BLaER1 (cell line): ENCODE data around the gene DSPP.
"Not testable (repeated sequence)": the region's sequence is repeated elsewhere in the genome, so short reads cannot be mapped to it uniquely, and the experiment has no call there.

Experiments used
- H3K27ac ChIP-seq: shearing (Covaris generic); formaldehyde crosslinking; 2 replicates; pipeline ENCODE4 v1.8.1; 2022
- H3K27me3 ChIP-seq: shearing (Covaris generic); formaldehyde crosslinking; 2 replicates; pipeline ENCODE4 v1.8.1; 2022
- H3K36me3 ChIP-seq: shearing (Covaris generic); formaldehyde crosslinking; 2 replicates; pipeline ENCODE4 v1.8.1; 2022
- H3K4me1 ChIP-seq: shearing (Covaris generic); formaldehyde crosslinking; 2 replicates; pipeline ENCODE4 v1.8.1; 2022
- H3K4me2 ChIP-seq: shearing (Covaris generic); formaldehyde crosslinking; 2 replicates; pipeline ENCODE4 v1.8.1; 2022
- H3K4me3 ChIP-seq: shearing (Covaris generic); formaldehyde crosslinking; 2 replicates; pipeline ENCODE4 v1.8.1; 2022
- H3K9ac ChIP-seq: shearing (Covaris generic); formaldehyde crosslinking; 2 replicates; pipeline ENCODE4 v1.8.1; 2022
- H3K9me3 ChIP-seq: shearing (Covaris generic); formaldehyde crosslinking; 2 replicates; pipeline ENCODE4 v1.8.1; 2022
- H4K20me1 ChIP-seq: shearing (Covaris generic); formaldehyde crosslinking; 2 replicates; pipeline ENCODE4 v1.8.1; 2022
- Cebpa-rat ChIP-seq: shearing (Covaris generic); IDR thresholded peaks from 2 replicates; pipeline ENCODE4 v1.8.1; 2022

DSPP gene

DNA sequence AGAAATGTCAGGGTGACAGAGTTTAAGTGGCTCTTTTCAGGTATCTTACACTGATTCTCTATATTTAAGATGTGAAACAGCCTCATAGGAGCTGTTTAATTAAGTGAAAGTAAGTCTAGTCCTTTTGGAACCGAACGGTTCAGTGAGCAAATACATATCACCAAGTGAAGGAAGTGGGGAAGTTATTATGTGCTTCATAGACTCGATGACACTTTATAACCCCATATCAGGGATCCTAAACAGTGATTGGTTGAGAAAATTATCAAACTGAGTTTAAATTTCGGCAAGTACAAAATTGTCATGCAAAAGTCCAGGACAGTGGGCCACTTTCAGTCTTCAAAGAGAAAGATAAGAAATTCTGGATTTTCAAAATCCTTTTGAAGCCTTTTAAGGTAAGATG, at the start of gene DSPP:
DSPP (plus strand) TSS at position 301 of the 400 bp plus-strand sequence. CDS start 2,380 bp downstream, outside the sequence.
- no peak within 1 kb of the TSS for H3K27ac ChIP-seq
- no peak within 1 kb of the TSS for H3K4me3 ChIP-seq
- no peak within 1 kb of the TSS for H3K9ac ChIP-seq
- no peaks in the 10 kb centered on the region for H3K4me1 ChIP-seq
- H3K4me2 ChIP-seq, result no peak within 1 kb of the TSS
- H3K27me3 ChIP-seq, result no peaks in the 10 kb centered on the region
- no peak for TF ChIP-seq Cebpa-rat
- no peaks in the 10 kb centered on the region for H3K9me3 ChIP-seq
- H4K20me1 ChIP-seq, result no peaks in the 10 kb centered on the region
- H3K36me3 ChIP-seq, result no peaks in the 10 kb centered on the region

DNA sequence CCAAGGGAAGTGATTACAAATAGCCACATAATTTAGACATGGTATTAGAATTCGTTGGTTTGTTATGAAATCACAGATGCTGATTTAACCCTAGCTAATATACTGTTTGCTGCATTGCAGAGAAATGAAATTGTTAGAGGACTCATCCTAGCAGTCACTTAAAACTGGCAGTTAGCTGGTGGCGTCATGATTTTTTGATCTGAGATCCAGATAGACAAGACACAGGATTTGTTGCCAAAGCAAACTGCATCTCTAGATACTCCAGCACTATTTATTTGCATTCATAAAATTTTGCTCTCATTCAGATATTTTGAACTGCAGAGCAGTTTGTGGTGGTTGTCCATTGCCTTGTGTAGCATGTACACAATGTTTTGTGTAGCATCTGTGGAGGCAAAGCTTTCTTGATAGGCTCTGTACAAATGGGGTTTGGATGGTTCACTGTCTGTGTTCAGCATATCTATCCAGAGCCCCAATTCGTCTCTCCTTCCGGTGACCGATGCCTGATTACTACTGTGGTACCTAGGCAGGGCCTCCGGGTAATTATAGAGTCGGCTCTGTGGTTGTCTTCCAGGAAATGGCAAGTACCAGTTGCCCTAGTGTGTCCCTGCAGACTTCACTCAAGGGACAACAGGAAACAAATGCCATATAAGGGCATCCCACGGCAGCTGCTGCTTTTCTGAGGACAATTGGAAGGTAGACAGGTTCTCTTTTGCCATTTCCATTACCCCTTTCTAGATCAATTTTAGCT, 49.1 kb upstream of the DSPP start:
- no peaks in the 10 kb centered on the region for H3K36me3 ChIP-seq
- no peaks in the 10 kb centered on the region for H4K20me1 ChIP-seq
- H3K4me1 ChIP-seq, result peaks cover 49% of the 10 kb centered on the region
- H3K27ac ChIP-seq, result 0 out of 2 replicates have a peak overlapping the region, but pooled peaks have one; percentile 50
- peak overlapping the region; percentile 68 for H3K4me2 ChIP-seq
- no peaks in the 10 kb centered on the region for H3K27me3 ChIP-seq
- no peak overlapping the region for H3K4me3 ChIP-seq
- peaks cover 5% of the 10 kb centered on the region; the same call in 1 of the 2 replicates for H3K9me3 ChIP-seq
- peak overlapping the region; percentile 8; the same call in 1 of the 2 replicates for H3K9ac ChIP-seq
- no peak for TF ChIP-seq Cebpa-rat

DNA sequence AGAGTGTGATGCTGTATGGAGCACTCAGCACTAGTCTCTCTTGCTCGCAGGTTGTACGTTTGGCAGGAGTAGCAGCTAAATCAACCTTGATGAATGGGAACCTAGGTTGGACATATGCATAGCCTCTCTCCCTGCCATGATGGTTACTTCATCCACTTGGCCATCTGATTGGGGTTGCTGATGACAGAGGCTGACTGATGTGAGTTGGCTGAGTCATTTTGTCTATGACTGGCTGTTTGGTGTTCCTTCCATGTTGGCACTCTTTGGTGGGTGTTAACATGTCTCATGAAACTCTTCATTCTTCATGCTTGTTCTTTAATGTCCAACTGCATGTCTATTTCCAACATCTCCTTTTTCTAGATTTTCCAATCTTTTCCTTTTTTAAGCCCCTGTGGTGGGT, 47.5 kb upstream of the DSPP start:
- Histone ChIP-seq H4K20me1 (no peaks in the 10 kb centered on the region), H3K27me3 (no peaks in the 10 kb centered on the region), H3K27ac (no peak overlapping the region), H3K9ac (no peak overlapping the region), H3K4me2 (no peak overlapping the region; the same call in 1 of the 2 replicates), H3K36me3 (no peaks in the 10 kb centered on the region), H3K9me3 (peaks cover 5% of the 10 kb centered on the region; the same call in 1 of the 2 replicates), H3K4me3 (no peak overlapping the region), H3K4me1 (peaks cover 49% of the 10 kb centered on the region)
- no peak for TF ChIP-seq Cebpa-rat

- Histone ChIP-seq H3K4me1 (peaks cover 7% of the 10 kb centered on the region), H3K4me2 (no peak overlapping the region), H3K36me3 (no peaks in the 10 kb centered on the region), H4K20me1 (no peaks in the 10 kb centered on the region), H3K27me3 (no peaks in the 10 kb centered on the region), H3K9me3 (peaks cover 5% of the 10 kb centered on the region; the same call in 1 of the 2 replicates), H3K4me3 (no peak overlapping the region), H3K9ac (no peak overlapping the region), H3K27ac (no peak overlapping the region)
- TF ChIP-seq Cebpa-rat, result no peak
Measured at GRCh38 chr4:87565746-87566145, 42.6 kb upstream of the DSPP start.

DNA sequence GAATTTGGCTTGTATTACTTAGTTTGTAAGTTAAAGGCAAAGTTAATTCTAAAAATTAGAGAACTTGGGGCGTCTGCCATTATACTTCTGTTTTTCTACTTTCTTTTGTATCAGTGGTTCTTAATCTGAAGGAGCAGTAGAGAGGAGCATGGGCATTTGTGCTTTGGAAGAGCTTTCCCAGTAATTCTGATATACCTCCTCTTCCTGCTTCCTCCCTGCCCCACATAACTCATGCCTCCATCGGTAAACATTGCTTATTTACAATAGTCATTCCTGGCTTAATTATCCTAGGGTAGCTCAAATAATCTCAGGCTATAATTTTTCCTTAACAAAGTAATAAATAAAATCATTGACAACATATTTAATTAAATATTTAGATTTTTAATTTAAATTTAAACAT, 42.1 kb upstream of the DSPP start:
- Histone ChIP-seq H3K4me1 (peaks cover 5% of the 10 kb centered on the region), H3K4me3 (no peak overlapping the region), H4K20me1 (no peaks in the 10 kb centered on the region), H3K9ac (no peak overlapping the region), H3K4me2 (no peak overlapping the region), H3K36me3 (no peaks in the 10 kb centered on the region), H3K27ac (no peak overlapping the region), H3K9me3 (peaks cover 5% of the 10 kb centered on the region; the same call in 1 of the 2 replicates), H3K27me3 (no peaks in the 10 kb centered on the region)
- TF ChIP-seq Cebpa-rat, result no peak

- Histone ChIP-seq H3K4me2 (no peak overlapping the region), H3K27ac (no peak overlapping the region), H3K27me3 (no peaks in the 10 kb centered on the region), H3K4me1 (peaks cover 5% of the 10 kb centered on the region), H3K36me3 (no peaks in the 10 kb centered on the region), H3K9ac (no peak overlapping the region), H3K4me3 (no peak overlapping the region), H3K9me3 (no peaks in the 10 kb centered on the region), H4K20me1 (no peaks in the 10 kb centered on the region)
- no peak for TF ChIP-seq Cebpa-rat
Measured at GRCh38 chr4:87567191-87567590, 41.1 kb upstream of the DSPP start.

- no peaks in the 10 kb centered on the region for H3K9me3 ChIP-seq
- no peak overlapping the region for H3K9ac ChIP-seq
- no peak overlapping the region for H3K27ac ChIP-seq
- H3K27me3 ChIP-seq, result no peaks in the 10 kb centered on the region
- no peaks in the 10 kb centered on the region for H4K20me1 ChIP-seq
- H3K4me1 ChIP-seq, result peaks cover 5% of the 10 kb centered on the region
- no peak for TF ChIP-seq Cebpa-rat
- H3K36me3 ChIP-seq, result no peaks in the 10 kb centered on the region
- no peak overlapping the region for H3K4me2 ChIP-seq
- H3K4me3 ChIP-seq, result no peak overlapping the region
Measured at GRCh38 chr4:87570290-87570805, 38.0 kb upstream of the DSPP start.

DNA sequence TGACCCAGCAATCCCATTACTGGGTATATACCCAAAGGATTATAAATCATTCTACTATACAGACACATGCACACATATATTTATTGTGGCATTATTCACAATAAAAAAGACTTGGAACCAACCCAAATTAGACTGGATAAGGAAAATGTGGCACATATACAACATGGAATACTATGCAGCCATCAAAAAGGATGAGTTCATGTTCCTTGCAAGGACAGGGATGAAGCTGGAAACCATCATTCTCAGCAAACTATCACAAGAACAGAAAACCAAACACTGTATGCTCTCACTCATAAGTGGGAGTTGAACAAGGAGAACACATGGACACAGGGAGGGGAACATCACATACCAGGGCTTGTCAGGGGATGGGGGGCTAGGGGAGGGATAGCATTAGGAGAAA, 34.0 kb upstream of the DSPP start:
- not testable (repeated sequence) for H4K20me1 ChIP-seq, H3K9ac ChIP-seq, H3K27ac ChIP-seq, H3K4me3 ChIP-seq, H3K27me3 ChIP-seq, H3K36me3 ChIP-seq, H3K4me1 ChIP-seq, H3K9me3 ChIP-seq, H3K4me2 ChIP-seq

GRCh38 chr4:87574996-87575395, 33.3 kb upstream of the DSPP start:
- no peak for TF ChIP-seq Cebpa-rat
- H3K27ac ChIP-seq, result no peak overlapping the region
- H3K4me3 ChIP-seq, result no peak overlapping the region
- H3K4me2 ChIP-seq, result no peak overlapping the region
- peaks cover 5% of the 10 kb centered on the region for H3K4me1 ChIP-seq
- no peak overlapping the region for H3K9ac ChIP-seq
- no peaks in the 10 kb centered on the region for H3K9me3 ChIP-seq
- no peaks in the 10 kb centered on the region for H4K20me1 ChIP-seq
- no peaks in the 10 kb centered on the region for H3K27me3 ChIP-seq
- H3K36me3 ChIP-seq, result no peaks in the 10 kb centered on the region

DNA sequence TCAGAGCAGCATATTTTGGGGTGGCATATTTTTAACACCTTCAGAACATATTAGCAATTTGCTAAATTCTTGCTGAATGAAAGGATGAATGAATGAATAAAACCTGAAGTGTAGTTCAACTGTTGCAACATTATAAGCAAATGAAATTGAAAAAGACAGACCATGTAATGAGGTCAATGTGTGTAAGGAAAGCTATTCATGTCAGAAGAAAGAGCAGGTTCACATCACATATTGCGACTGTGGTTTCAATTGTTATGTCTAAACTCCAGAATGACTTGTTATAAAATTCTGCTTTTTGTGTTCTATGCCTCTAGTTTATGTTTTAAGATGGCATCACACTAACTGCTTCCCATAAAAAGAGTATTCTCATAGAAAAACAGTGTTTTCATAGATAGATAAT, 32.9 kb upstream of the DSPP start:
- H3K4me1 ChIP-seq, result peaks cover 3% of the 10 kb centered on the region
- H3K4me3 ChIP-seq, result no peak overlapping the region
- H3K27me3 ChIP-seq, result no peaks in the 10 kb centered on the region
- no peak overlapping the region for H3K4me2 ChIP-seq
- H3K36me3 ChIP-seq, result no peaks in the 10 kb centered on the region
- H4K20me1 ChIP-seq, result no peaks in the 10 kb centered on the region
- H3K9ac ChIP-seq, result no peak overlapping the region
- H3K27ac ChIP-seq, result no peak overlapping the region
- no peak for TF ChIP-seq Cebpa-rat
- H3K9me3 ChIP-seq, result no peaks in the 10 kb centered on the region
